Urothelium cell line (cell line): ENCODE data around the gene FNIP2.
"Not testable (repeated sequence)": the region's sequence is repeated elsewhere in the genome, so short reads cannot be mapped to it uniquely, and the experiment has no call there.

Experiments
- DNase-seq: peaks from one replicate; pipeline ENCODE4 v3.0.0; 2011; ENCODE audit warnings: low spot score, mixed read lengths
- FAIRE-seq: peaks from 2 replicates; lab custom pipeline; 2011; peaks lifted over from hg19 to GRCh38; lab: Jason Lieb, UNC

The FNIP2 gene

GRCh38 chr4:158768555-158769174 is at the start of gene FNIP2:
FNIP2 (plus strand) TSS chr4:158769026; CDS start chr4:158769213, 187 bp downstream.
- DNase-seq (peak; percentile 90), FAIRE-seq (no peak)

- FAIRE-seq, result no peak
Observed at GRCh38 chr4:158721680-158722079, 47.1 kb upstream of the FNIP2 start.

GRCh38 chr4:158722291-158722916 is 46.4 kb upstream of the FNIP2 start:
- FAIRE-seq (peak; percentile 5), DNase-seq (peak; percentile 16)

More at GRCh38 chr4:158721680-158722079, 47.1 kb upstream of the FNIP2 start:
- DNase-seq, result no peak

- FAIRE-seq, result no peak
- DNase-seq, result peak; percentile 89
Observed at GRCh38 chr4:158722917-158723793, 45.7 kb upstream of the FNIP2 start, which contains the start of gene PPID. PPID (minus strand) TSS chr4:158723396; CDS start chr4:158723288, 108 bp downstream.

- FAIRE-seq (no peak), DNase-seq (no peak)
Observed at GRCh38 chr4:158724637-158725036, 44.2 kb upstream of the FNIP2 start.

- DNase-seq (no peak), FAIRE-seq (no peak)
Observed at GRCh38 chr4:158726633-158727032, 42.2 kb upstream of the FNIP2 start.

GRCh38 chr4:158728236-158728635 is 40.6 kb upstream of the FNIP2 start:
- FAIRE-seq (no peak), DNase-seq (no peak)

- no peak for FAIRE-seq
Observed at GRCh38 chr4:158729716-158730559, 38.9 kb upstream of the FNIP2 start.

GRCh38 chr4:158738866-158739265 is 30.0 kb upstream of the FNIP2 start:
- DNase-seq (no peak), FAIRE-seq (no peak)

More at GRCh38 chr4:158729716-158730559, 38.9 kb upstream of the FNIP2 start:
- DNase-seq, result peak; percentile 55

GRCh38 chr4:158739600-158739999 is 29.2 kb upstream of the FNIP2 start:
- DNase-seq, result no peak
- FAIRE-seq, result no peak

- FAIRE-seq (no peak), DNase-seq (no peak)
Observed at GRCh38 chr4:158741326-158742021, 27.4 kb upstream of the FNIP2 start.

- DNase-seq, FAIRE-seq: not testable (repeated sequence)
Observed at GRCh38 chr4:158746537-158746936, 22.3 kb upstream of the FNIP2 start.

- no peak for DNase-seq
- FAIRE-seq, result no peak
Observed at GRCh38 chr4:158750379-158750778, 18.4 kb upstream of the FNIP2 start.

GRCh38 chr4:158754385-158755180 is 14.2 kb upstream of the FNIP2 start:
- DNase-seq (no peak), FAIRE-seq (no peak)

GRCh38 chr4:158755819-158756218 is 13.0 kb upstream of the FNIP2 start:
- FAIRE-seq, result not testable (repeated sequence)

GRCh38 chr4:158756588-158756987 is 12.2 kb upstream of the FNIP2 start:
- DNase-seq (no peak), FAIRE-seq (no peak)

More at GRCh38 chr4:158755819-158756218, 13.0 kb upstream of the FNIP2 start:
- DNase-seq, result not testable (repeated sequence)

GRCh38 chr4:158758142-158758541 is 10.7 kb upstream of the FNIP2 start:
- FAIRE-seq (no peak), DNase-seq (no peak)

- no peak for DNase-seq
- no peak for FAIRE-seq
Observed at GRCh38 chr4:158758703-158759102, 10.1 kb upstream of the FNIP2 start.

- not testable (repeated sequence) for DNase-seq, FAIRE-seq
Observed at GRCh38 chr4:158759539-158759938, 9.3 kb upstream of the FNIP2 start.
